NCI-H526 (cell line): Measurements from ENCODE around the gene DYNC2H1.
A peak's percentile ranks its signal among the peaks of the same experiment; 100 is the strongest.
"Not testable (repeated sequence)": the region's sequence is repeated elsewhere in the genome, so short reads cannot be mapped to it uniquely, and the experiment has no call there.

Experiments used
- DNase-seq, 2 experiments: peaks; one replicate each; lab custom pipeline; 2025; lab: John Stamatoyannopoulos, UW

The DYNC2H1 gene

DNA sequence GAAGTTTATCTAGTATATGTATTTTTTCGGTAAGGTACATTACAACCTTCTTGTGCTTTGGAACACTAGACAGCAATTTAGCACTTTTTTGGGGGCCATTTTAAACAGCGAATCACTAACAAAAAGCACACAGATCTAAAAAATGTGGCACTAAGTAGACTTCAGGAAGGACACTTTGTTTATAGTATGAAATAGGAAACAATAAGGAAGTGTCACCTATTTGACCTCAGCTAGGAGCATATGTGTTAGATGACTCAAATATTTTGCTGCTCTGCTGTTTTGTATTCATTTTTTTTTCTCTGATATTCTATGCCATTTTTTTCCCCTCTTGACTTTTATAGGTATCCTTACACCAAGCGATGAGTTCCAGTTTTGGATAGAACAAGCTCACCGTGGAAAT lies 5.6 kb downstream of the DYNC2H1 start:
- DNase-seq: no peak

- DNase-seq: no peak
These were observed 16.2 kb downstream of the DYNC2H1 start for GRCh38 chr11:103125462-103125861.

DNA sequence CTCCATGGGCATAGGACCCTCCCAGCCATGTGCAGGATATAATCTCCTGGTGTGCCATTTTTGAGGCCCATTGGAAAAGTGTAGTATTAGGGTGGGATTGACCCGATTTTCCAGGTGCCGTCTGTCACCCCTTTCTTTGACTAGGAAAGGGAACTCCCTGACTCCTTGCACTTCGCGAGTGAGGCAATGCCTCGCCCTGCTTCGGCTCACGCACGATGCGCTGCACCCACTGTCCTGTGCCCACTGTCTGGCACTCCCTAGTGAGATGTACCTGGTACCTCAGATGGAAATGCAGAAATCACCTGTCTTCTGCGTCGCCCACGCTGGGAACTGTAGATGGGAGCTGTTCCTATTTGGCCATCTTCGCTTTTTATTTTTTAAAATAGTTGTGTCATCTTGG lies 32.8 kb downstream of the DYNC2H1 start:
- not testable (repeated sequence) for DNase-seq

- no peak for DNase-seq
These were observed 38.4 kb downstream of the DYNC2H1 start for GRCh38 chr11:103147627-103148026.

DNA sequence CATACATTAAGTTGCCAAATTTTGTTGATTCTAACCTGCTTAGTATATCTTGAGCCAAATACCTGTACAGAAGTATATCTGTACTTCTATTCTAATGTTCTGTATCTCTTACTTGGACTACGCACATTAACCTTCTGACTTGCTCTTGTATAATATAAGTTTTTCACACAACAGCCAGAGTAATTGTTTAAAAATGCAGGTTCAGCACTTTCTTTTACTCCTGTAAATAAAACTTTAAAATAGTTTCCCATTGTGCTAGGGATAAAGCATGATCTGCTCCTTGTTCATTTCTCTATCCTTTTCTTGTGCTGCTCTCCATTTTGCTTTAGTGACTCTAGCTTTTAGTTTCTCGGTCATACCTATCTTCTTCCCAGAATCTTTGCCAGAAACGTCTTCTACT lies 48.3 kb downstream of the DYNC2H1 start:
- DNase-seq: no peak

DNA sequence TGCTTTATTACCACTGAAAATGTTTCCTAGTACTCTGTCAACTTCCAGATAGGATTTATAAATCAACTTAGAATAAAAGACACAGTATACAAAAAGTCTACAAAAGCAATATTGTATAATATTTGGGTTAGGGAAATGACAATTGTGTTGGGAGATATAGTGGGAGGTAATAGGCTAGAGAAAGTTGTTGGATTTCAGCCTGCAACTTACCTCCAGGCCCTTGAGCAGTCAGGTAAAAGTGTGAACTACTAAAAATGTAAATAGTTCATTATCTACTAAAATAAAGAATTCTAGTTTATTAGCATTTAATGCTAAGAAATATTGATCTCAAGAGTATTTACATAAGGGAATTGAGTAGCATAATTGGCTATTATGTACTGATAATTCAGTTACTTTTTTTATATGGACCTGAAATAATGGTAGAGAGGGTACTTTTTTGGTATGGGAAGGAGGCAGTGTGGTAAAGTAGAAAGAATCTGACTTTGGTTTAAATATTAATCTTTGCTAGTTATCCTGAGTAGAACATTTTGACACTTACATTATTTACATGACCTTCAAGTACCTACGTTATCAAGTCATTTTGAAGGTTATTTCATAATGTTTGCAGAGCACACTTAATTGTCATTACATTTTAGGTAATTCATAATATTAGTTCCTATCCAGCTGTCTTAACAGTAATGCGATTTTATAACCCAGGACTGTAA lies 55.0 kb downstream of the DYNC2H1 start:
- DNase-seq: no peak

DNA sequence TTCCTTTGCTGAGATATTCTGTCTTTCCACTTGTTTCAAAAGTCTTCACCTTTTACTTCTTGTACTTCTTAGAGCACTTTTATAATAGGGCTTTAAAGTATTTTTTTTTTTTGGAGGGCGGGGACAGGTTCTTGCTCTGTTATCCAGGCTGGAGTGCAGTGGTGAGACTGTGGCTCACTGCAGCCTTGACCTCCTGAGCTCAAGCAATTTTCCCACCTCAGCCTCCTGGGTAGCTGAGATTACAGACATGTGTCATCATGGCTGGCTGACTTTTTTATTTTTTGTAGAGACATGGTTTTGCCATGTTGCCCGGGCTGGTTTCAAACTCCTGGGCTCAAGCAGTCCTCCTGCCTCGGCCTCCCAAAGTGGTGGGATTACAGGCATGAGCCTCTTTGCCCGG lies 57.9 kb downstream of the DYNC2H1 start:
- no peak for DNase-seq

DNA sequence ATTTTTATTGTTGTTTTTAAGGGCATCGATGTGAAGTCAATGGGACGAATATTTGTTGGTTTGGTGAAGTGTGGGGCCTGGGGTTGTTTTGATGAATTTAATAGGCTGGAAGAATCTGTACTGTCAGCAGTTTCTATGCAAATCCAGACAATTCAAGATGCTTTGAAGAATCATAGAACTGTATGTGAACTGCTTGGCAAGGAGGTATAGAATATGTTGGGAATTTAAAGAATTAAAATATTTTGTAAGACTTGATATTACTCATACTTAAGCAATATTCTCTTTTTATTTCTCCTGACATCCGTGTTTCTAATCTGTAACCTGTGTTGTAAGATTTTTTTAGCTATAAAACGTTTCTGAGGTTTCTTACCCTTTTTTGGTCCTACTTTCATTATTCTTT lies 61.6 kb downstream of the DYNC2H1 start:
- DNase-seq: no peak

DNA sequence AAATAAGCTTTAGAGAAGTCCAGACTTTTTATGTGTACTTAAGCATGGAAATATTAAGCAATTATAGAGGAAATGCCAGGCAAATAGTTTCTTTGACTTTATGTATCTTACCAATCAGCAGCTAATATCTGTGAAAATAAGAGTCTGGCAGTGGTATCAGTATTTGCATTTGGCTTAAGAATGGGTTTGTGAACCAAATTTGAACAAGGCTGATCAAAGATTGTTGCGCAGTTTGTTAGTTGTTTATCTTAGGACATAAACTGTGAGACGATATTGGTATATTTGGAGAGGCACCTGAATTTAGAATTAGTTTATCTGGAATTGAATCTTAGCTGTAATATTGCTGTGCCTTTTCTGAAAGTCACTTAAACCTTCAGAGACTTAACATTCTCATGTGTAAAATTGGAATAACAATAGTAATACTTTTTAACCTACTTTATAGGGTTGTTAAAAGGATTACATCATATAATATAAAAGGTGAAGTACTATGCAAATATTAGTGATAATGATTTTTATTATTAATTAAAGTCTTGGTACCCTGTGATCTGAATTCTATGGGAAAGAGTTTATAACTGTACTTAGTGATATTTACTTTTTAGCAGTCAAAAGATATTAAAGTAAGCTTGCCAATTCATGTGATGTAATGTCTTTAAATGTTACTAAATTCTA lies 66.4 kb downstream of the DYNC2H1 start:
- DNase-seq: no peak

GRCh38 chr11:103183981-103184611 lies 74.9 kb downstream of the DYNC2H1 start:
- DNase-seq: no peak

- DNase-seq: peak in 1 of 2 experiments; percentile 60
These were observed 92.9 kb downstream of the DYNC2H1 start for GRCh38 chr11:103202048-103202651.

DNA sequence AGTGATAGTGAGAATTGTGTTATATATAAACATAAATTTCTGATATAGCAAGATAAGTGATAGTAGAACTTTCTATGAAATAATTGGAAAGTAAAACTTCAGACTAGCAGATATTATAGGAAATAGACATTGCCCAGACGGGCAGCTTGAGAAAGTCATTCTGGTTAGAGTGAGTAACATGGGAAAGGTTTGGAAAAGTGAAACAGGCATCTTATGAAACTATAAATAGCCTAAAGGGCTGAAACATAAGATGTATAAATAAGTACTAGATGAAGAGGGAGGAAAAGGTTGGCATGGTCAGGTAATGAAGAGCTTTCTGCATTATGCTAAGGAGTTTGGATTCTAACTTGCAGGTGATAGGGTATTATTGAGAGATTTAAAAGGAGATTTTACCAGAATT lies 101.3 kb downstream of the DYNC2H1 start:
- DNase-seq: no peak

DNA sequence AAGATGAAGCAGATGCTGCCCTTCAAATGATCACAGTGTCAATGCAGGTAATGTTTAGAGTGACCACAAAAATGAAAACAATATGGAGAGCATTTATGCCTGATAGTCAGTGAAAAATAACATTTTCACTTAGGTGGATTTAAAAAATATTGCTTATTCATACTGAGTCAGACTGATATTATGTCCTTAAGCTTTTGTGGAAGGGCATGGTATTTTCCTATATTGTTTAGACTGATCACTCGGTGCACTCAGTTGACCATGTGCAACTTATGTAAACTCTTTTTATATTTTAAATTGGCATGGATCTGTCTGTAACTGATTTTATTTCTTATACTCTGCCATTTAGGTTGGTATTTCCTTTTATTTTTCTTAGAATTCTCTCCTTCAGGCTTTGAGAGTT lies 106.6 kb downstream of the DYNC2H1 start:
- DNase-seq: no peak

DNA sequence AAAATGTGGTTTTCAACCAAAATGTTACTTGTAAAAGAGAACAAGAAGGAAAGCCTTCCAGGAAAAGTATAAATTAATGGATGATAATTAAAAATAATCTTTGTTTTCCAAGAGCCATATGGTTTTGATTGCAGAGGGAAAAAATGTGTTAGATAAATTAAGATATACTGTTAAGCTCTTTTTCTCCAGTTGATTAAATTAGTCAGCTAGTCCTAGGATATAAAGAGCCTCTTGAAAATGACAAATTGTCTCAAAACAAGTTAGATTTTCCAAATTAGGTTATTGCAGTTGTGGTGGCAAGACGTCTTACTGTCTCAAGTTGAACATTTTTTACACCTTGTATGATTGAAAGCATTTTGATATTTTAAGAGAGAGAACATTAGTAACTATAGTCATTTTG lies 110.9 kb downstream of the DYNC2H1 start:
- DNase-seq: no peak

DNA sequence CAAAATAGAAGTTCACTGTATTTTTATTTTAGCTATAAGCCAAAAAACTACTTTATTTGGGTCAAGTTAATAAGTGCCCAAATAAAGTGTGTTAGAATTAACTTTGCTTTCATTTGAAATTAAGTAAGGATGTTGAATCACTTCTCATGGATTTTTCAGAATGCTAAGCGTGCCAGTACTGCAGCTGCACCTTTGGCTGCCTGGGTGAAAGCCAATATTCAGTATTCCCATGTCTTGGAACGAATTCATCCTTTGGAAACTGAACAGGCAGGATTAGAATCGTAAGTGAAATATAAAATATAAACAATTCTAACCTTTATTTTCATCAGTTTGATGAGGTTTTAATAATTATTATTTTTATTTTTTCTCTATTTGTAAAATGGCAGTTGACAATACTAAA lies 113.6 kb downstream of the DYNC2H1 start:
- DNase-seq: no peak

GRCh38 chr11:103228807-103229206 lies 119.6 kb downstream of the DYNC2H1 start:
- DNase-seq: no peak

GRCh38 chr11:103234974-103235373 lies 125.7 kb downstream of the DYNC2H1 start:
- no peak for DNase-seq

- DNase-seq: no peak
These were observed 132.3 kb downstream of the DYNC2H1 start for GRCh38 chr11:103241574-103241973.

GRCh38 chr11:103254123-103254522 lies 144.9 kb downstream of the DYNC2H1 start:
- DNase-seq: no peak

DNA sequence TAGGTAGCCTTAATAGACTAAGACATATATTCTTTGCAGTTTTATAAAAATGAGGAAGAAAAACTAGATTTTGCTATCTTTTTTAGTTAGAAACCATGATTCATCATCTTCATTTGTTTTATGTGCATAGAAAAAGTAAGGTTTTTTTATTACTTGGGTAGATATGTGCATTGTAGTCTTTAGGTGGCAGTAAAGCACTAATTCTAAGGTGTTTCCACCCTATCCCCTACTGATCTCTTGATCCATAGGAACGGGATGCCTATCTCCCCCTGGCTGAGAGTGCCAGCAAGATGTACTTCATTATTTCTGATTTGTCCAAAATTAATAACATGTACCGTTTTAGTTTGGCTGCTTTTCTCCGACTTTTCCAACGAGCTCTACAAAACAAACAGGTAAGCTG lies 148.1 kb downstream of the DYNC2H1 start:
- peak; percentile 64 to 89 for DNase-seq

DNA sequence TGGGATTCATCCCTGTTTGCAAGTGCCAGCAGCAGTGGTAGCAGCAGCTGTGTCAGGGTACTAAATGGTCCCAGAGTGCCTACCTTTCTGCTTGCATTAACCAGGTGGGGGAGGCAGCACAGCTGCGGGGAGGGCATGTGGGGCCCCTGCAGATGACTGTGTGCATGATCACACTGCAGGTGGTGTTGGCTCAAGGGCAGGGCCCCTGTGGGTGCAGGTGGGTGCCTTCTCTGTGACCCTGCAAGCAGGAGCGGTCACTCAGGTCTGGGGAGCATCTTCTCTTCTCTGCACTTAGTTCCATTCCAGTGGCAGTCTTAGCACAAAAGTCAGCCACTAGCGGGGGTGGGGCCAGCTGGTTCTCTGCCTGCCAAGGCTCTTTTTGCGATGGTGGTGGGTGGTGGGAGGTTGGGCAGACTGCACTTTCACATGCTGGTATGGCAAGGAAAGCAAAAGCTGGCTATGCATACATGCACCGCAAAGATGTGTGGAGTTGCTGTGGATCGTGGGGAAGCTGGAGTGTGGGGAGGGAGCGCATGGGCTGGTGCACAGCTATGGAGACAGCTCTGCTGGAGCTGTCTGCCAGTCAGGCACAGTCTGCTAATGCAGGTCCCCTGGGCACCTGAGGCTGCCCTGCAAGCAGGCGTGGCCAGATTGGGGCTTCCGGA lies 157.1 kb downstream of the DYNC2H1 start:
- DNase-seq: no peak

DNA sequence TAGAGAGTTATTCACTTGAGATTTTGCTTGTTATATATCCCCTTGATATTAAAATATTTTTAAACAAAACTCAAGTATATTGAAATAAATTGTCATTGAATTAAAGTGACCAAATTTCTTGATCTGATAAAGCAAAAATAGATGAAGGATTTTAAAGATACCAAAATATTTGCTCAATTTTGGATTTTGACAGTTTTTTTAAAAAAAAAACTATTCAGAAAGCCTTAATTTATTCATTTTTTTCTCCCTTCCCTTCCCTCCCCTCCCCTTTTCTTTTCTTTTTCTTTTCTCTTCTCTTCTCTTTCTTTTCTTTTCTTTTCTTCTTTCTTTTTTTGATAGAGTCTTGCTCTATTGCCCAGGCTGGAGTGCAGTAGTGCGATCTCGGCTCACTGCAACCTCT lies 163.7 kb downstream of the DYNC2H1 start:
- no peak for DNase-seq
